H9 (cell line): ENCODE data around the gene RORB. TPM values are rescaled to one million over a fixed set of nuclear protein-coding genes. Genes with fewer than 3 reads are reported as not detected.

Experiments used
- DNase-seq: peaks from one replicate; pipeline ENCODE4 v3.0.0-alpha.2; 2017
- H2AFZ ChIP-seq: one replicate; pipeline ENCODE4 v1.6.1; 2013; ENCODE audit warnings: mild to moderate bottlenecking, low read length, control low read depth, moderate library complexity
- H2AK5ac ChIP-seq: 2 replicates; pipeline ENCODE4 v1.6.1; 2013; ENCODE audit warnings: low read length, control low read depth, mixed read lengths; ENCODE audit not compliant: insufficient read length
- H2BK120ac ChIP-seq: one replicate; pipeline ENCODE4 v1.6.1; 2013; ENCODE audit warnings: low read depth, mild to moderate bottlenecking, low read length, control low read depth, inconsistent platforms; ENCODE audit not compliant: poor library complexity, severe bottlenecking
- H2BK12ac ChIP-seq: 2 replicates; pipeline ENCODE4 v1.6.1; 2013; ENCODE audit warnings: low read length, control low read depth, mixed read lengths, low read depth; ENCODE audit not compliant: insufficient read length
- H2BK15ac ChIP-seq: 2 replicates; pipeline ENCODE4 v1.6.1; 2013; ENCODE audit warnings: low read depth, low read length, control low read depth
- H2BK20ac ChIP-seq: one replicate; pipeline ENCODE4 v1.6.1; 2013; ENCODE audit warnings: low read depth, mild to moderate bottlenecking, low read length, control low read depth, inconsistent platforms; ENCODE audit not compliant: poor library complexity, severe bottlenecking
- H2BK5ac ChIP-seq: 2 replicates; pipeline ENCODE4 v1.6.1; 2013; ENCODE audit warnings: low read length, control low read depth, mixed read lengths; ENCODE audit not compliant: insufficient read length
- H3K14ac ChIP-seq: 2 replicates; pipeline ENCODE4 v1.6.1; 2013; ENCODE audit warnings: low read length, control low read depth; ENCODE audit not compliant: insufficient read depth
- H3K18ac ChIP-seq: 2 replicates; pipeline ENCODE4 v1.6.1; 2013; ENCODE audit warnings: low read depth, mild to moderate bottlenecking, mixed read lengths, low read length, control low read depth; ENCODE audit not compliant: insufficient read length
- H3K23ac ChIP-seq: 2 replicates; pipeline ENCODE4 v1.6.1; 2013; ENCODE audit warnings: low read length, control low read depth, mixed read lengths, low read depth; ENCODE audit not compliant: insufficient read length
- H3K23me2 ChIP-seq: 2 replicates; pipeline ENCODE4 v1.6.1; 2013; ENCODE audit warnings: low read depth, mild to moderate bottlenecking, mixed read lengths, low read length, control low read depth; ENCODE audit not compliant: insufficient read length, poor library complexity, severe bottlenecking
- H3K27ac ChIP-seq: 2 replicates; pipeline ENCODE4 v1.5.1; 2013; ENCODE audit warnings: low read length, control low read depth, mixed read lengths, low read depth; ENCODE audit not compliant: insufficient read length
- H3K27me3 ChIP-seq: 2 replicates; pipeline ENCODE4 v1.6.1; 2013; ENCODE audit warnings: low read length, control low read depth, inconsistent platforms; ENCODE audit not compliant: insufficient read depth
- H3K4ac ChIP-seq: 2 replicates; pipeline ENCODE4 v1.6.1; 2013; ENCODE audit warnings: low read depth, mild to moderate bottlenecking, control low read depth, inconsistent platforms, low read length, moderate library complexity
- H3K4me1 ChIP-seq: 2 replicates; pipeline ENCODE4 v1.6.1; 2013; ENCODE audit warnings: low read length, control low read depth, inconsistent platforms; ENCODE audit not compliant: insufficient read depth
- H3K4me2 ChIP-seq: 2 replicates; pipeline ENCODE4 v1.6.1; 2013; ENCODE audit warnings: low read length, control low read depth, mixed read lengths; ENCODE audit not compliant: insufficient read length, insufficient read depth
- H3K56ac ChIP-seq: 2 replicates; pipeline ENCODE4 v1.6.1; 2013; ENCODE audit warnings: low read depth, mild to moderate bottlenecking, mixed read lengths, low read length, control low read depth; ENCODE audit not compliant: insufficient read length
- H3K79me1 ChIP-seq: 2 replicates; pipeline ENCODE4 v1.6.1; 2013; ENCODE audit warnings: low read depth, mild to moderate bottlenecking, moderate library complexity, low read length, control low read depth, inconsistent platforms; ENCODE audit not compliant: insufficient read depth, poor library complexity, severe bottlenecking
- H3K79me2 ChIP-seq: 2 replicates; pipeline ENCODE4 v1.6.1; 2013; ENCODE audit warnings: low read length, control low read depth, inconsistent platforms; ENCODE audit not compliant: insufficient read depth
- H3K9ac ChIP-seq: 2 replicates; pipeline ENCODE4 v1.6.1; 2013; ENCODE audit warnings: low read length, control low read depth, mixed read lengths; ENCODE audit not compliant: insufficient read length; ENCODE audit errors: extremely low read depth
- H3K9me3 ChIP-seq: one replicate; pipeline ENCODE4 v1.6.1; 2013; ENCODE audit warnings: low read depth, low read length, inconsistent platforms; ENCODE audit not compliant: control insufficient read depth
- H3T11ph ChIP-seq: one replicate; pipeline ENCODE4 v1.6.1; 2013; ENCODE audit warnings: mild to moderate bottlenecking, low read length, control low read depth, inconsistent platforms
- H4K20me1 ChIP-seq: one replicate; pipeline ENCODE4 v1.6.1; 2013; ENCODE audit not compliant: control insufficient read depth, insufficient read length, insufficient read depth
- H4K5ac ChIP-seq: 2 replicates; pipeline ENCODE4 v1.6.1; 2013; ENCODE audit warnings: low read depth, mild to moderate bottlenecking, mixed read lengths, low read length, control low read depth; ENCODE audit not compliant: insufficient read length
- H4K8ac ChIP-seq: replicated peaks from 2 replicates; pipeline ENCODE4 v1.6.1; 2013; ENCODE audit warnings: low read length, control low read depth, mixed read lengths, low read depth; ENCODE audit not compliant: insufficient read length
- H4K91ac ChIP-seq: 2 replicates; pipeline ENCODE4 v1.6.1; 2013; ENCODE audit warnings: low read depth, mild to moderate bottlenecking, moderate library complexity, mixed read lengths, low read length, control low read depth; ENCODE audit not compliant: insufficient read length
- H3K27ac Mint-ChIP-seq, 3 experiments: 2 replicates in 2 of 3; 3 replicates in 1 of 3; pipeline ENCODE4 v1.8.0; 2020 to 2021; ENCODE audit warnings: mixed read lengths in 3 of 3, mild to moderate bottlenecking in 1 of 3, moderate library complexity in 1 of 3
- H3K27me3 Mint-ChIP-seq: 2 replicates; pipeline ENCODE4 v1.8.0; 2021; ENCODE audit warnings: low read depth, mild to moderate bottlenecking, moderate library complexity, mixed read lengths
- H3K36me3 Mint-ChIP-seq, 3 experiments: 2 replicates in 2 of 3; 3 replicates in 1 of 3; pipeline ENCODE4 v1.8.0; 2020 to 2021; ENCODE audit warnings: low read depth in 3 of 3, mixed read lengths in 3 of 3; ENCODE audit not compliant: insufficient read depth in 1 of 3
- H3K4me1 Mint-ChIP-seq, 2 experiments: 2 replicates each; pipeline ENCODE4 v1.8.0; 2020; ENCODE audit warnings: mixed read lengths in 2 of 2
- H3K4me3 Mint-ChIP-seq, 2 experiments: 2 replicates in 1 of 2; 3 replicates in 1 of 2; pipeline ENCODE4 v1.8.0; 2020 to 2021; ENCODE audit warnings: mild to moderate bottlenecking in 2 of 2, mixed read lengths in 2 of 2, moderate library complexity in 1 of 2
- H3K9me3 Mint-ChIP-seq, 2 experiments: 2 replicates in 1 of 2; 3 replicates in 1 of 2; pipeline ENCODE4 v1.8.0; 2020; ENCODE audit warnings: mild to moderate bottlenecking in 2 of 2, mixed read lengths in 2 of 2, moderate library complexity in 1 of 2
- CTCF ChIP-seq: fragments of 200-600 bp; sonication (generic); conservative IDR thresholded peaks from 3 replicates; pipeline ENCODE4 v1.8.0; 2021; ENCODE audit warnings: antibody characterized with exemption, mild to moderate bottlenecking
- WGBS: extraction: QIAGEN DNeasy Blood & Tissue Kit; methylation state at CpG from one replicate; pipeline ENCODE4 v1.1.7; 2013; ENCODE audit warnings: missing lambda C conversion rate, low lambda C conversion rate, mixed read lengths; ENCODE audit not compliant: insufficient read length; ENCODE audit errors: extremely low coverage; 5-methylcytosine and 5-hydroxymethylcytosine counted together
- total RNA-seq: library from RNA; stranded (reverse); gene quantifications from 2 replicates; pipeline ENCODE4 v1.2.1, GENCODE V29; 2021

Gene RORB
- total RNA-seq, 1 experiment from 2014 or later: 0.31 TPM

- H3K27me3 Mint-ChIP-seq: no peaks in the 10 kb centered on the region
- Histone ChIP-seq H4K5ac (no peak overlapping the region), H3K18ac (no peak overlapping the region), H2BK20ac (no peak overlapping the region), H3K4me2 (no peak overlapping the region), H3K23me2 (no peaks in the 10 kb centered on the region), H2BK12ac (no peak overlapping the region), H3T11ph (no peak overlapping the region), H3K56ac (no peak overlapping the region), H3K79me1 (no peaks in the 10 kb centered on the region), H2AFZ (no peak overlapping the region), H3K9ac (no peak overlapping the region), H2BK15ac (no peak overlapping the region), H2AK5ac (no peak overlapping the region), H3K27ac (no peak overlapping the region), H2BK120ac (no peak overlapping the region), H3K79me2 (no peaks in the 10 kb centered on the region), H3K27me3 (no peaks in the 10 kb centered on the region), H3K23ac (no peak overlapping the region), H3K4ac (no peak overlapping the region), H4K20me1 (no peaks in the 10 kb centered on the region), H4K91ac (no peak overlapping the region), H3K14ac (no peak overlapping the region), H3K9me3 (no peaks in the 10 kb centered on the region), H2BK5ac (no peak overlapping the region), H3K4me1 (no peaks in the 10 kb centered on the region), H4K8ac (no peak overlapping the region)
- no peak for TF ChIP-seq CTCF
- H3K4me1 Mint-ChIP-seq: peaks cover 3 to 4% of the 10 kb centered on the region in 2 experiments; a peak in 3 of 4 replicates
- no peaks in the 10 kb centered on the region; a peak in 1 of 7 replicates for H3K36me3 Mint-ChIP-seq
- no peak overlapping the region for H3K4me3 Mint-ChIP-seq
- H3K27ac Mint-ChIP-seq: no peak overlapping the region
- H3K9me3 Mint-ChIP-seq: peaks cover 0 to 2% of the 10 kb centered on the region in 2 experiments; a peak in 1 of 5 replicates
- DNase-seq: no peak
- WGBS: no CpG with 5 or more reads among the region's 5 CpGs
Observed at GRCh38 chr9:74711341-74711740, 214.2 kb downstream of the RORB start.
